K562 (cell line): ENCODE results near the gene PIP4K2A. TPM values are rescaled to one million over a fixed set of nuclear protein-coding genes. Genes with fewer than 3 reads are reported as not detected.

Experiments used
- BRF1 ChIP-seq: IDR thresholded peaks from 3 replicates; pipeline ENCODE4 v1.6.1; 2011; ENCODE audit warnings: borderline replicate concordance, mild to moderate bottlenecking; ENCODE audit not compliant: insufficient read length; ENCODE audit errors: extremely low read depth
- CHAMP1 ChIP-seq: fragments of 450-650 bp; IDR thresholded peaks from 2 replicates; pipeline ENCODE4 v1.6.1; 2016; ENCODE audit warnings: mild to moderate bottlenecking
- PTTG1 ChIP-seq: fragments of 450-650 bp; IDR thresholded peaks from 2 replicates; pipeline ENCODE4 v1.6.1; 2016; ENCODE audit warnings: low read depth, mild to moderate bottlenecking, missing genetic modification characterization, missing compliant biosample characterization
- REST ChIP-seq, 2 experiments: fragments of 450-650 bp; formaldehyde crosslinking in 1 of 2; IDR thresholded peaks; 2 replicates each; pipeline versions ENCODE4 v1.4.0 to v1.6.1; 2014 to 2020; ENCODE audit warnings: mild to moderate bottlenecking in 2 of 2, borderline replicate concordance in 1 of 2, low read depth in 1 of 2
- SAFB2 ChIP-seq: fragments of 200-400 bp; formaldehyde crosslinking; IDR thresholded peaks from 2 replicates; pipeline ENCODE4 v1.6.1; 2018; ENCODE audit warnings: borderline replicate concordance, low read length, low read depth, moderate library complexity; ENCODE audit not compliant: severe bottlenecking
- SIN3B ChIP-seq: fragments of 450-650 bp; IDR thresholded peaks from 2 replicates; pipeline ENCODE4 v1.6.1; 2017; ENCODE audit warnings: low read depth, mild to moderate bottlenecking, moderate library complexity
- SMAD4 ChIP-seq: fragments of 250-450 bp; sonication (Bioruptor Pico); conservative IDR thresholded peaks from 2 replicates; pipeline ENCODE4 v1.8.0; 2021; ENCODE audit warnings: inconsistent platforms, mild to moderate bottlenecking, moderate library complexity
- TRIM24 ChIP-seq, 2 experiments: fragments of 450-650 bp; IDR thresholded peaks; 2 replicates each; pipeline ENCODE4 v1.6.1; 2016
- VEZF1 ChIP-seq: fragments of 200-800 bp; sonication (Bioruptor generic); IDR thresholded peaks from 2 replicates; pipeline ENCODE4 v1.6.1; 2017; ENCODE audit warnings: missing genetic modification characterization, missing compliant biosample characterization
- ZBTB12 ChIP-seq: fragments of 250-450 bp; sonication (Bioruptor Pico); IDR thresholded peaks from 2 replicates; pipeline ENCODE4 v1.4.0; 2020
- ZNF282 ChIP-seq: sonication (generic); formaldehyde crosslinking; IDR thresholded peaks from 2 replicates; pipeline ENCODE4 v1.8.1; 2023; ENCODE audit warnings: missing genetic modification reagents
- ZNF347 ChIP-seq: fragments of 450-650 bp; formaldehyde crosslinking; IDR thresholded peaks from 2 replicates; pipeline ENCODE4 v1.4.0; 2020; ENCODE audit warnings: low read depth, mild to moderate bottlenecking, moderate library complexity
- ZNF431 ChIP-seq: sonication (generic); formaldehyde crosslinking; IDR thresholded peaks from 2 replicates; pipeline ENCODE4 v1.8.0; 2022; ENCODE audit warnings: mild to moderate bottlenecking, missing genetic modification reagents
- polyA plus RNA-seq, 8 experiments: library from polyadenylated mRNA; depleted of rRNA in 4 of 8; stranded (reverse) in 5 of 8; unstranded in 3 of 8; fragments of >200 nt; fragmentation: Nextera tagmentation in 2 of 8; fragmentation: Illumina TruSeq in 1 of 8; extraction: Ambion mirVana in 2 of 8; extraction: Trizol in 1 of 8; gene quantifications; 2 replicates each; pipeline versions ENCODE4 v1.2.1 to v1.2.3, GENCODE V29; 2011 to 2014; ENCODE audit warnings: inconsistent platforms in 1 of 8, missing spikeins in 1 of 8
- total RNA-seq, 7 experiments: library from RNA; depleted of rRNA in 6 of 7; stranded (reverse); fragments of >200 nt in 6 of 7; fragmentation: Illumina TruSeq in 2 of 7; extraction: Trizol in 2 of 7; gene quantifications; 2 replicates each; pipeline versions ENCODE4 v1.2.1 to v1.2.3, GENCODE V29; 2011 to 2021; ENCODE audit warnings: low replicate concordance in 1 of 7

PIP4K2A gene
- total and polyA plus RNA-seq, 9 of the 15 experiments (the other 6 are each of a cell fraction or from before 2014, with no cell fraction given) = 35.6 to 117 (median 71.9) TPM

- no peak for TF ChIP-seq REST (IDR thresholded peaks at IDR 0.05; ENCODE audit: borderline replicate concordance)
- TF ChIP-seq REST (CRISPR knock-in tag; IDR thresholded peaks at IDR 0.05; ENCODE audit: low read depth) = peak; percentile 49; the same call in 1 of the 2 replicates
- no peak for TF ChIP-seq ZNF347 (CRISPR knock-in tag)
- TF ChIP-seq CHAMP1 = no peak
- peak; percentile 82 for TF ChIP-seq SMAD4 (CRISPR knock-in tag)
- no peak for TF ChIP-seq PTTG1 (tag)
- TF ChIP-seq SIN3B = no peak; the same call in 1 of the 2 replicates
- TF ChIP-seq ZBTB12 = no peak
- no peak for TF ChIP-seq BRF1
- no peak for TF ChIP-seq TRIM24 (IDR thresholded peaks at IDR 0.05)
- TF ChIP-seq SAFB2 = no peak
- TF ChIP-seq VEZF1 (CRISPR knock-in tag) = peak; percentile 93
- peak; percentile 78; the same call in 1 of the 2 replicates for TF ChIP-seq ZNF431 (CRISPR knock-in tag)
- 0 out of 2 replicates have a peak, but pooled peaks have one; percentile 47 for TF ChIP-seq ZNF282
These were observed at the start of gene PIP4K2A (continued) for GRCh38 chr10:22714479-22715289.
